NCI-H510A treated with DMSO at 0.1 percent for 48 hours (cell line): ENCODE data around the gene UTP4.
A peak's percentile ranks its signal among the peaks of the same experiment; 100 is the strongest.

Experiments used
- DNase-seq: peaks from one replicate; lab custom pipeline; 2025; lab: John Stamatoyannopoulos, UW

The UTP4 gene

GRCh38 chr16:69176033-69176800, 43.8 kb downstream of the UTP4 start:
- no peak for DNase-seq

- DNase-seq: no peak
Observed at GRCh38 chr16:69179328-69180010, 47.0 kb downstream of the UTP4 start.

GRCh38 chr16:69180011-69180338, 47.5 kb downstream of the UTP4 start:
- no peak for DNase-seq

- DNase-seq: peak; percentile 26
Observed at GRCh38 chr16:69182730-69183416, 50.4 kb downstream of the UTP4 start.

- peak; percentile 64 for DNase-seq
Observed at GRCh38 chr16:69186642-69187445, 54.4 kb downstream of the UTP4 start, which contains the start of gene SNTB2. TSS of gene SNTB2 (plus strand) at chr16:69187164. CDS start at chr16:69187167, 3 bp downstream.

GRCh38 chr16:69187446-69188235, 55.2 kb downstream of the UTP4 start:
- DNase-seq: no peak

- DNase-seq: peak; percentile 39
Observed at GRCh38 chr16:69188236-69188549, 55.7 kb downstream of the UTP4 start.

GRCh38 chr16:69188716-69189115, 56.3 kb downstream of the UTP4 start:
- DNase-seq: no peak

- DNase-seq: no peak
Observed at GRCh38 chr16:69190046-69190588, 57.7 kb downstream of the UTP4 start.

GRCh38 chr16:69190598-69190997, 58.1 kb downstream of the UTP4 start:
- no peak for DNase-seq

GRCh38 chr16:69191136-69191535, 58.7 kb downstream of the UTP4 start:
- DNase-seq: no peak

GRCh38 chr16:69193855-69194254, 61.4 kb downstream of the UTP4 start:
- DNase-seq: no peak

GRCh38 chr16:69194488-69194887, 62.0 kb downstream of the UTP4 start:
- DNase-seq: no peak

GRCh38 chr16:69195369-69196029, 63.0 kb downstream of the UTP4 start:
- no peak for DNase-seq

GRCh38 chr16:69197573-69197972, 65.1 kb downstream of the UTP4 start:
- DNase-seq: no peak

GRCh38 chr16:69199382-69199781, 66.9 kb downstream of the UTP4 start:
- DNase-seq: no peak

GRCh38 chr16:69201291-69201690, 68.8 kb downstream of the UTP4 start:
- DNase-seq: no peak

GRCh38 chr16:69201787-69202186, 69.3 kb downstream of the UTP4 start:
- DNase-seq: no peak

GRCh38 chr16:69204172-69204571, 71.7 kb downstream of the UTP4 start:
- DNase-seq: no peak

- DNase-seq: no peak
Observed at GRCh38 chr16:69209735-69210134, 77.3 kb downstream of the UTP4 start.

- no peak for DNase-seq
Observed at GRCh38 chr16:69217433-69217832, 85.0 kb downstream of the UTP4 start.
